PC-3 (cell line): ENCODE results near the gene TRABD2B.

Experiments
- CTCF ChIP-seq: fragments of 300-600 bp; sonication (generic); conservative IDR thresholded peaks from 2 replicates; pipeline ENCODE4 v1.5.1; 2017; ENCODE audit warnings: antibody characterized with exemption, low read depth, mild to moderate bottlenecking, low read length
- EZH2 ChIP-seq: fragments of 300-600 bp; sonication (generic); IDR thresholded peaks from one replicate; pipeline ENCODE4 v1.6.1; 2017; ENCODE audit warnings: antibody characterized with exemption, mild to moderate bottlenecking, low read length; ENCODE audit not compliant: unreplicated experiment

- no peak for TF ChIP-seq CTCF
- no peak for TF ChIP-seq EZH2
These were observed 240.8 kb downstream of the TRABD2B start for GRCh38 chr1:47756411-47756810.
